Measurements from ENCODE around the gene KCNRG. TPM values are rescaled to one million over a fixed set of nuclear protein-coding genes. Genes with fewer than 3 reads are reported as not detected.

KCNRG gene
- total RNA-seq, 1 donor from 2014 or later = 4.2 TPM

DNA sequence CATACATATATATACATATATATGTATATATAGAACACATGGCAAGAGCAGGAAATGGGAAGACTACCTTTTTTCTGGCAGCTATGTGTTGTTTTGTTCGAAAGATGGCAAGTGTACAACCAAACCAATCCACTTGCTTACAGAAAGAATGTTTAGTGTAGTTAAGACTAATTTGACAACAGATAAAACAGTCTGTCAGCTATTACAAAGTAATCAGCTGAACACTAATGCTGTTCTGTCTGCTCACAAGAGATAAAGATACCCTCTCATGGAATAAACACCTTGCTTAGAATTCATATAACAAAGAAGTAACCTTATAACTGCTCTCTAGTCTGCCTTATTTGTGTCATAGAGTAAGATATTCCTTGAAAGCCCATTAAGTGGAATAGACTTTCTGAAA is 858 bp upstream of the KCNRG start:
- DNase-seq (ENCODE audit: low read depth) (no peak), FAIRE-seq (no peak)
- TF ChIP-seq, protein P1, sequence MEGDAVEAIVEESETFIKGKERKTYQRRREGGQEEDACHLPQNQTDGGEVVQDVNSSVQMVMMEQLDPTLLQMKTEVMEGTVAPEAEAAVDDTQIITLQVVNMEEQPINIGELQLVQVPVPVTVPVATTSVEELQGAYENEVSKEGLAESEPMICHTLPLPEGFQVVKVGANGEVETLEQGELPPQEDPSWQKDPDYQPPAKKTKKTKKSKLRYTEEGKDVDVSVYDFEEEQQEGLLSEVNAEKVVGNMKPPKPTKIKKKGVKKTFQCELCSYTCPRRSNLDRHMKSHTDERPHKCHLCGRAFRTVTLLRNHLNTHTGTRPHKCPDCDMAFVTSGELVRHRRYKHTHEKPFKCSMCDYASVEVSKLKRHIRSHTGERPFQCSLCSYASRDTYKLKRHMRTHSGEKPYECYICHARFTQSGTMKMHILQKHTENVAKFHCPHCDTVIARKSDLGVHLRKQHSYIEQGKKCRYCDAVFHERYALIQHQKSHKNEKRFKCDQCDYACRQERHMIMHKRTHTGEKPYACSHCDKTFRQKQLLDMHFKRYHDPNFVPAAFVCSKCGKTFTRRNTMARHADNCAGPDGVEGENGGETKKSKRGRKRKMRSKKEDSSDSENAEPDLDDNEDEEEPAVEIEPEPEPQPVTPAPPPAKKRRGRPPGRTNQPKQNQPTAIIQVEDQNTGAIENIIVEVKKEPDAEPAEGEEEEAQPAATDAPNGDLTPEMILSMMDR (IDR thresholded peaks at IDR 0.05; ENCODE audit: insufficient read depth, low read length, severe bottlenecking) = no peak
- Histone ChIP-seq H3K4me3 (ENCODE audit: low read depth, low read length) (no peak overlapping the region), H3K36me3 (ENCODE audit: control insufficient read depth, insufficient read depth, low read length) (peaks cover 7% of the 10 kb centered on the region), H3K27me3 (ENCODE audit: control insufficient read depth, insufficient read depth, low read length) (no peaks in the 10 kb centered on the region)

DNA sequence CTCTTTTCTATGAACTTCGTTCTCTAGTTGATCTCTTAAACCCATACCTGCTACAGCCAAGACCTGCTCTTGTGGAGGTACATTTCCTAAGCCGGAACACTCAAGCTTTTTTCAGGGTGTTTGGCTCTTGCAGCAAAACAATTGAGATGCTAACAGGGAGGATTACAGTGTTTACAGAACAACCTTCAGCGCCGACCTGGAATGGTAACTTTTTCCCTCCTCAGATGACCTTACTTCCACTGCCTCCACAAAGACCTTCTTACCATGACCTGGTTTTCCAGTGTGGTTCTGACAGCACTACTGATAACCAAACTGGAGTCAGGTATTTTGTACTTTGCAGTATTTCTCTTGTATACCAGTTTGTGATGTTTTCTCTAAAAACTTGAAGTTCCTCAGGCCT is 506 bp downstream of the KCNRG start:
- TF ChIP-seq, protein P1 (IDR thresholded peaks at IDR 0.05; ENCODE audit: insufficient read depth, low read length, severe bottlenecking) = no peak
- Histone ChIP-seq H3K36me3 (ENCODE audit: control insufficient read depth, insufficient read depth, low read length) (peaks cover 7% of the 10 kb centered on the region), H3K27me3 (ENCODE audit: control insufficient read depth, insufficient read depth, low read length) (no peaks in the 10 kb centered on the region), H3K4me3 (ENCODE audit: low read depth, low read length) (no peak overlapping the region)
- DNase-seq (ENCODE audit: low read depth) (no peak), FAIRE-seq (no peak)

DNA sequence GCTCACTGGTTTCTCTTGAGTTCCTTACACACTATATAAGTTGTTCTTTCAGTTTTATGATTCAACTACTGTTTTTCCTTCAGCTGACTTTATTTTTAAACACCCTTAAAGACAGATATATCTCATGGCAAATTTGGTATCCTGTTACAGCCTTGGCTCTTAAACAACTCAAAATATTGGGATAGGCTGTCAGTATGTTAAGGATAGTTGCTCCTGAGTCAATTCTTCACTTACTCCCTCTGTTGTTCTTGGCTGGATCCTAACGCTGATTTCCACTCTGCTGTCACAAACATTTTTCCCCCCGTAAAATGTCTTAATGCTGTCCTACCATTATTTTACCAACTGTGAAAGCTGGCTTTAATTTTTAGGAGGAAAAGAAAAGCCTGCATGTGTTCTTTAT is 1.2 kb downstream of the KCNRG start:
- TF ChIP-seq, protein P1 (IDR thresholded peaks at IDR 0.05; ENCODE audit: insufficient read depth, low read length, severe bottlenecking) = no peak
- peaks cover 7% of the 10 kb centered on the region for H3K36me3 ChIP-seq (ENCODE audit: control insufficient read depth, insufficient read depth, low read length)
- FAIRE-seq = no peak

DNA sequence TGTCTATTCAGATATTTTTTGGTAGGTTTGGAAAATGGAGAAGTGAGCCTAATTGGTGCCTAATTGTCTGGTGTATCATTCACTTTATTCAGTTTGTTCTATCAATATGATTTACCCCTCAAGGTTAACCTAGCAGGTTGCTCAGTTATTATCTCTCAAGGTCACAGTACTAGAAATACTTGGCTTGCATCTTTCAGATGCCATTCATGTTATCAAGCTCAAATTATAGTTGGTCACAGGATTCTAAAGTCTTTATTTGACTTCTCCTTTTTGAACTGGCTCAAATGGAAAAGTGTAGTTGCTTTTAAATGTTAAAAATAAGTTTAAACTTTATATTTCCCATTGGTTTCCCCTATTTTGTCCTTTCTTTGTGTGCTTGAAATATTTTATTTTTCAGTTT is 2.6 kb downstream of the KCNRG start:
- TF ChIP-seq, protein P1 (IDR thresholded peaks at IDR 0.05; ENCODE audit: insufficient read depth, low read length, severe bottlenecking) = no peak
- peaks cover 2% of the 10 kb centered on the region for H3K36me3 ChIP-seq (ENCODE audit: control insufficient read depth, insufficient read depth, low read length)

More for the DNA sequence above, 1.2 kb downstream of the KCNRG start:
- DNase-seq (ENCODE audit: low read depth) = no peak
- H3K4me3 ChIP-seq (ENCODE audit: low read depth, low read length) = no peak overlapping the region
- no peaks in the 10 kb centered on the region for H3K27me3 ChIP-seq (ENCODE audit: control insufficient read depth, insufficient read depth, low read length)

DNA sequence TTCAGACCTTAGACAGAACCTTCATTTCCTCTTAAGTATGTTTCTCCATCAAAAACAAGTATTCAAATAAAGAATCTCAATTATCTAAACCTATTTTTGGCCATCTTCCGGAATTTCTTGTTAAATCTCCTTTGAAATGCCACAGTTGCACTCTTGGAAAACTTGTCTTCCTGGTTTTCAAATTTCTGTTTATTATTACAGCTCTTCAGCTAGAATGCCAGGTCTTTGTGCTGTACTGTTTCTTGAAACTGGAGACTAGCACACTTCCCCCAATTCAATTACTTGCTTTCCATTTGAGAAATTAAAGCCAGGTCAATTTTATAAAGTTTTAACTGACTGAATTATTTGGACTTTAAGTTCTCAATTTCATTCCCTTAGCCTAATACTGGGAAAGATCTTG is 10.2 kb downstream of the KCNRG start:
- H3K27me3 ChIP-seq (ENCODE audit: control insufficient read depth, insufficient read depth, low read length) = no peaks in the 10 kb centered on the region
- no peak for FAIRE-seq
- TF ChIP-seq, protein P1 (IDR thresholded peaks at IDR 0.05; ENCODE audit: insufficient read depth, low read length, severe bottlenecking) = no peak
- no peak for DNase-seq (ENCODE audit: low read depth)
- H3K36me3 ChIP-seq (ENCODE audit: control insufficient read depth, insufficient read depth, low read length) = no peaks in the 10 kb centered on the region
- H3K4me3 ChIP-seq (ENCODE audit: low read depth, low read length) = no peak overlapping the region

More for the DNA sequence above, 2.6 kb downstream of the KCNRG start:
- H3K4me3 ChIP-seq (ENCODE audit: low read depth, low read length) = no peak overlapping the region
- DNase-seq (ENCODE audit: low read depth) (no peak), FAIRE-seq (no peak)
- no peaks in the 10 kb centered on the region for H3K27me3 ChIP-seq (ENCODE audit: control insufficient read depth, insufficient read depth, low read length)

DNA sequence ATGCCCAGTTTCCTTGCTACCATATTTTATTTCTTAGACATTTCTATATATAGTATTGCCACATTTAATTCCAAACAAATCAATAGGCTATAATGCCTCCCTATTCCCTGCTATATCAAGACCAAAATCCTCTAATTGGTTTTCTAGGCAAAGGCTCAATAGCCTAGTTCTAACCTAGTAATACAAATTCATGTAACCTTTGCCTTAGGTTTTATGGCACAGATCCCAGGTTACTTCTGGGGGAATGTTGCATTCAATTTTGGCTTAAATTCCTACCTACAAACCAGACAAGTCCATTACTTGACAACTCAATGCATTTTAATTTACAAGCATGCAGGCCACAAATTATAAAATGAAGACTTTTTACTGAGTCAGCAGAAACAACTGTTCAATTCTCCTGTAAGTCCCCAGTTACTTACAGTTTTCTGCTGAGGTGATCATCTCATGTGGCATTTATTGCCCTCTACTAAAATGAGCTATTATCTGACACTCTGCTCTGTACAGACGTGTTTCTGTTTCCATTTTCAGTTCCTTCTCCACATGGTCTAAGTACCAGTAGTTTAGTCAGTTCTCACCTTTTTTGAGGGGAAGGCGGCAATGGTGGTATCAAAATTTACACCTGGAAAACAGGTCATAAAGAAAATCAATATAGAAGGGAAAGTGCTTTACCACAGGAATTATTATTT is 11.7 kb downstream of the KCNRG start:
- Histone ChIP-seq H3K27me3 (ENCODE audit: control insufficient read depth, insufficient read depth, low read length) (no peaks in the 10 kb centered on the region), H3K4me3 (ENCODE audit: low read depth, low read length) (no peak overlapping the region), H3K36me3 (ENCODE audit: control insufficient read depth, insufficient read depth, low read length) (no peaks in the 10 kb centered on the region)
- TF ChIP-seq, protein P1 (IDR thresholded peaks at IDR 0.05; ENCODE audit: insufficient read depth, low read length, severe bottlenecking) = no peak
- no peak for DNase-seq (ENCODE audit: low read depth)
- FAIRE-seq = no peak

All from bronchial epithelial cell (primary cell).